ENCODE data around the gene SYCP2. TPM values are rescaled to one million over a fixed set of nuclear protein-coding genes. Genes with fewer than 3 reads are reported as not detected.
A peak's percentile ranks its signal among the peaks of the same experiment; 100 is the strongest.

The SYCP2 gene
- total and polyA plus RNA-seq, 9 donors = 2.1 to 6.0 (median 3.1) TPM

- no peak overlapping the region for H3K27ac ChIP-seq (ENCODE audit: low read length)
- 88% methylated on average over 5 of the region's 8 CpGs for WGBS (ENCODE audit: insufficient coverage)
- H3K4me3 ChIP-seq (ENCODE audit: low read length) = no peak overlapping the region
- H3K4me1 ChIP-seq (ENCODE audit: control insufficient read depth, insufficient read depth, low read length) = peaks cover 84% of the 10 kb centered on the region
- no peaks in the 10 kb centered on the region for H3K9me3 ChIP-seq (replicated peaks; ENCODE audit: control insufficient read depth, low read depth, low read length)
- H3K27me3 ChIP-seq (ENCODE audit: control insufficient read depth, insufficient read depth, low read length) = no peaks in the 10 kb centered on the region
- no peaks in the 10 kb centered on the region for H3K36me3 ChIP-seq (ENCODE audit: control insufficient read depth, insufficient read depth, low read length)
- DNase-seq = no peak
These were observed 108.5 kb downstream of the SYCP2 start for GRCh38 chr20:59824711-59825562.

GRCh38 chr20:59823491-59824259 is 109.8 kb downstream of the SYCP2 start:
- Histone ChIP-seq H3K4me3 (ENCODE audit: low read length) (no peak overlapping the region), H3K27me3 (ENCODE audit: control insufficient read depth, insufficient read depth, low read length) (peaks cover 3% of the 10 kb centered on the region), H3K9me3 (replicated peaks; ENCODE audit: control insufficient read depth, low read depth, low read length) (no peaks in the 10 kb centered on the region), H3K4me1 (ENCODE audit: control insufficient read depth, insufficient read depth, low read length) (peaks cover 77% of the 10 kb centered on the region), H3K36me3 (ENCODE audit: control insufficient read depth, insufficient read depth, low read length) (no peaks in the 10 kb centered on the region), H3K27ac (ENCODE audit: low read length) (no peak overlapping the region)
- WGBS (ENCODE audit: insufficient coverage) = 49% methylated on average over 2 of the region's 8 CpGs
- DNase-seq = peak; percentile 89

GRCh38 chr20:59823030-59823423 is 110.4 kb downstream of the SYCP2 start:
- Histone ChIP-seq H3K9me3 (replicated peaks; ENCODE audit: control insufficient read depth, low read depth, low read length) (no peaks in the 10 kb centered on the region), H3K4me1 (ENCODE audit: control insufficient read depth, insufficient read depth, low read length) (peaks cover 71% of the 10 kb centered on the region), H3K4me3 (ENCODE audit: low read length) (no peak overlapping the region), H3K27me3 (ENCODE audit: control insufficient read depth, insufficient read depth, low read length) (peaks cover 3% of the 10 kb centered on the region), H3K27ac (ENCODE audit: low read length) (no peak overlapping the region), H3K36me3 (ENCODE audit: control insufficient read depth, insufficient read depth, low read length) (no peaks in the 10 kb centered on the region)
- WGBS (ENCODE audit: insufficient coverage) = 40% methylated on average over 1 of the region's 9 CpGs
- no peak for DNase-seq

- H3K4me3 ChIP-seq (ENCODE audit: low read length) = no peak overlapping the region
- peaks cover 3% of the 10 kb centered on the region for H3K27me3 ChIP-seq (ENCODE audit: control insufficient read depth, insufficient read depth, low read length)
- no peaks in the 10 kb centered on the region for H3K9me3 ChIP-seq (replicated peaks; ENCODE audit: control insufficient read depth, low read depth, low read length)
- H3K36me3 ChIP-seq (ENCODE audit: control insufficient read depth, insufficient read depth, low read length) = no peaks in the 10 kb centered on the region
- DNase-seq = no peak
- 72% methylated on average over 21 of the region's 21 CpGs for WGBS (ENCODE audit: insufficient coverage)
- H3K27ac ChIP-seq (ENCODE audit: low read length) = no peak overlapping the region
- H3K4me1 ChIP-seq (ENCODE audit: control insufficient read depth, insufficient read depth, low read length) = peaks cover 65% of the 10 kb centered on the region
These were observed 111.0 kb downstream of the SYCP2 start for GRCh38 chr20:59822291-59823029.

GRCh38 chr20:59821788-59822187 is 111.6 kb downstream of the SYCP2 start:
- Histone ChIP-seq H3K4me1 (ENCODE audit: control insufficient read depth, insufficient read depth, low read length) (peaks cover 58% of the 10 kb centered on the region), H3K36me3 (ENCODE audit: control insufficient read depth, insufficient read depth, low read length) (no peaks in the 10 kb centered on the region), H3K9me3 (replicated peaks; ENCODE audit: control insufficient read depth, low read depth, low read length) (no peaks in the 10 kb centered on the region), H3K27me3 (ENCODE audit: control insufficient read depth, insufficient read depth, low read length) (peaks cover 3% of the 10 kb centered on the region), H3K27ac (ENCODE audit: low read length) (no peak overlapping the region), H3K4me3 (ENCODE audit: low read length) (no peak overlapping the region)
- no peak for DNase-seq
- WGBS (ENCODE audit: insufficient coverage) = no CpG with 5 or more reads among the region's 19 CpGs

GRCh38 chr20:59821201-59821600 is 112.2 kb downstream of the SYCP2 start:
- 85% methylated on average over 7 of the region's 7 CpGs for WGBS (ENCODE audit: insufficient coverage)
- Histone ChIP-seq H3K36me3 (ENCODE audit: control insufficient read depth, insufficient read depth, low read length) (no peaks in the 10 kb centered on the region), H3K9me3 (replicated peaks; ENCODE audit: control insufficient read depth, low read depth, low read length) (no peaks in the 10 kb centered on the region), H3K27me3 (ENCODE audit: control insufficient read depth, insufficient read depth, low read length) (peaks cover 3% of the 10 kb centered on the region), H3K4me1 (ENCODE audit: control insufficient read depth, insufficient read depth, low read length) (peaks cover 54% of the 10 kb centered on the region), H3K4me3 (ENCODE audit: low read length) (no peak overlapping the region), H3K27ac (ENCODE audit: low read length) (no peak overlapping the region)
- no peak for DNase-seq

GRCh38 chr20:59820204-59821041 is 113.0 kb downstream of the SYCP2 start:
- H3K27ac ChIP-seq (ENCODE audit: low read length) = peak overlapping the region; percentile 49
- peak; percentile 83 for DNase-seq

GRCh38 chr20:59819496-59820203 is 113.8 kb downstream of the SYCP2 start:
- Histone ChIP-seq H3K4me1 (ENCODE audit: control insufficient read depth, insufficient read depth, low read length) (peaks cover 42% of the 10 kb centered on the region), H3K27ac (ENCODE audit: low read length) (peak overlapping the region; percentile 49), H3K36me3 (ENCODE audit: control insufficient read depth, insufficient read depth, low read length) (no peaks in the 10 kb centered on the region), H3K27me3 (ENCODE audit: control insufficient read depth, insufficient read depth, low read length) (peaks cover 3% of the 10 kb centered on the region), H3K4me3 (ENCODE audit: low read length) (no peak overlapping the region), H3K9me3 (replicated peaks; ENCODE audit: control insufficient read depth, low read depth, low read length) (no peaks in the 10 kb centered on the region)
- WGBS (ENCODE audit: insufficient coverage) = 87% methylated on average over 18 of the region's 20 CpGs
- DNase-seq = no peak

More at GRCh38 chr20:59820204-59821041, 113.0 kb downstream of the SYCP2 start:
- no peak overlapping the region for H3K4me3 ChIP-seq (ENCODE audit: low read length)
- H3K9me3 ChIP-seq (replicated peaks; ENCODE audit: control insufficient read depth, low read depth, low read length) = no peaks in the 10 kb centered on the region
- H3K4me1 ChIP-seq (ENCODE audit: control insufficient read depth, insufficient read depth, low read length) = peaks cover 49% of the 10 kb centered on the region
- H3K36me3 ChIP-seq (ENCODE audit: control insufficient read depth, insufficient read depth, low read length) = no peaks in the 10 kb centered on the region
- WGBS (ENCODE audit: insufficient coverage) = 48% methylated on average over 9 of the region's 11 CpGs
- peaks cover 3% of the 10 kb centered on the region for H3K27me3 ChIP-seq (ENCODE audit: control insufficient read depth, insufficient read depth, low read length)

GRCh38 chr20:59818911-59819310 is 114.5 kb downstream of the SYCP2 start:
- 92% methylated on average over 9 of the region's 10 CpGs for WGBS (ENCODE audit: insufficient coverage)
- Histone ChIP-seq H3K36me3 (ENCODE audit: control insufficient read depth, insufficient read depth, low read length) (no peaks in the 10 kb centered on the region), H3K4me3 (ENCODE audit: low read length) (no peak overlapping the region), H3K4me1 (ENCODE audit: control insufficient read depth, insufficient read depth, low read length) (peaks cover 36% of the 10 kb centered on the region), H3K27ac (ENCODE audit: low read length) (no peak overlapping the region), H3K9me3 (replicated peaks; ENCODE audit: control insufficient read depth, low read depth, low read length) (no peaks in the 10 kb centered on the region), H3K27me3 (ENCODE audit: control insufficient read depth, insufficient read depth, low read length) (peaks cover 3% of the 10 kb centered on the region)
- no peak for DNase-seq
